HG03354 (cell line): ENCODE measurements around the gene BICDL1.
A peak's percentile ranks its signal among the peaks of the same experiment; 100 is the strongest.

Experiments
- ATAC-seq: cut with Tn5 transposase; IDR thresholded peaks from one replicate; pipeline ENCODE4 v1.9.1; 2021; ENCODE audit warnings: mild to moderate bottlenecking; ENCODE audit not compliant: unreplicated experiment, poor library complexity, severe bottlenecking

Gene BICDL1

DNA sequence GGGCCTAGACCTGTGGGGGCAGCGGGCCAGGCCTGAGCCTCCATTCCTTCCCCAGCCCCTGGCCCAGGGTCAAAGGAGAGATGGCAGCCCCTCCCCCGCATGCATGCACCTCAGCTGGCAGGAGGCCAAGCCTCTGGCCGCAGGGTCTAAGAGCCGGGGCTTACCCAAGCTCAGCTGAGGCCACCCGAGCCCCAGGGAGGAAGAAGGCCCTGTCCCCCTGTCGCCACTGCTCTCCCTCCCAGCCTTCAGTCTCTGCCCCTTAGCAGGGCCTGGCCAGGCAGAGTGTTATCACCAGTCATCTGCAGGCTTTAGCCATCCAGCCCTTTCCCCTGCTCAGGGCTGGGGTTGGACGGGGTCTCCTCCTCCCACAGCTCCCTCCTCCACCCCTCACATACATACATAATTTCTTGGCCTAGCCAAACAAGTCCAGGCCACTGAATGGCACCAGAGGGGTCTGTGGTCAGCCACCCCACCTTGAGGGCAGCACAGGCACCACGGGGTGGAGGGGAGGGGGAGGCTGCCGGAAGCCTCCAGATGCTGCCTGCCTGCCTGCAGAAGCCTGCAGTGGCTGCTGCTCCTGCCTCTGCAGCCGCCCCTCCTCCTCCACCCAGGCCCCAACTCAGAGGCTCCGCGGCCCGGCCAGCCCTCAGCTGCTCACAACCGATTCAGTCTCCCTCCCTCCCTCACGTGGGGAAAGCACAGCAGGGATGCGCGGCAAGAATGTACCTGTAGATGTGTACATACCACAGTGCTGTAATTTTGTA, 104.7 kb downstream of the BICDL1 start:
- ATAC-seq, result no peak

DNA sequence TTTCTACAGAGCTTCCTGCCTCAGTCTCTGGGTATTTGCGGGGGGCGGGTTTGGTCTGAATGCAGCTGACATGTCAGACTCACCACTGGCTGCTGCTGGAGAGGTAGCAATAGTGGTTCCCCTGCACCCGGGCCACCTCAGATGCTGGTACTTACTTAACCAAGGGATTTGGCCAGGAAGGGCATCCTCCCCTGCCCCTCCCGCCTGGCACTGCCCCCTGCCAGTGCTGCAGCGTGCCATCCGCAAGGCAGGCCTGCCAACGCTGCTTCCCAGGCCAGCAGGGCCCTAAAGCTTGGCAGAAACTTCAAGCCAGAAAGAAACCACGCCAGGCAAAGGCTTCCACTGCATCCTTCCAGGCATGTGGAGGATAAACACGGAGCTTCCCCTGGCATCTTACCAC, 105.4 kb downstream of the BICDL1 start:
- ATAC-seq, result no peak

- no peak for ATAC-seq
Measured at GRCh38 chr12:120095331-120095730, 106.3 kb downstream of the BICDL1 start.

GRCh38 chr12:120095736-120096135, 106.7 kb downstream of the BICDL1 start:
- ATAC-seq, result no peak

GRCh38 chr12:120096671-120097202, 107.7 kb downstream of the BICDL1 start:
- no peak for ATAC-seq

DNA sequence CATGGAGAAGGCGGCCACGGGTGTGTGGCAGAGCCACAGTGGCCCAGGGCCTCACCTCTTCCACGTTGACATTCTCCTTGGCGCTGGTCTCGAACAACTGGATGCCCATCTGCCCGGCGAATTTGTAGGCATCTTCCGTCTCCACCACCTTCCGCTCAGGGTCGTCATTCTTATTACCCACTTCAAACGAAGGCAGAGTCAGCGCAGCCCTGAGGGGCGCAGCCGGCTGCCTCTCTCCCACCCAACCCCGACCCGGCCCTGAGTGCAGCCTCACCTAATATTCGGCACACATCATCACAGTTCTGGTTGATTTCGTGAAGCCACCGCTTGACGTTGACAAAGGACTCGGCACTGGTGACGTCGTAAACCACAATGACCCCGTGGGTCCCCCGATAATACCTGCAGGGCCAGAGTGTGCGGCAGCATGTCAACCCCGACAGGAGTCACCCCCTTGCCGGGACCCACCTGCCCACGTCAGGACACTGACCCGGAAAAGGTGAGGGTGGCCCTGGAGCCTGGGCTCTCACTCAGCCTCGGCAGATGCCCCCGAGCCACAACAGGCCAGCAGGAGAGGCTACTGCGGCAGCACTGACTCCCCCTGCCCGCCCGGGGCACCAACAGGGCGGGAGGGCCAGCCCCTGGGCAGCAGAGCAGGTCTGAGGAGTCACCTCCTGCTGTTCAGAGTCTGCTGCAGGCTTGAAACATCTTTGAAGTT, 109.9 kb downstream of the BICDL1 start:
- ATAC-seq, result no peak

GRCh38 chr12:120099738-120100137, 110.7 kb downstream of the BICDL1 start:
- no peak for ATAC-seq

GRCh38 chr12:120100630-120101029, 111.6 kb downstream of the BICDL1 start:
- no peak for ATAC-seq

GRCh38 chr12:120101182-120101581, 112.1 kb downstream of the BICDL1 start:
- ATAC-seq, result no peak

DNA sequence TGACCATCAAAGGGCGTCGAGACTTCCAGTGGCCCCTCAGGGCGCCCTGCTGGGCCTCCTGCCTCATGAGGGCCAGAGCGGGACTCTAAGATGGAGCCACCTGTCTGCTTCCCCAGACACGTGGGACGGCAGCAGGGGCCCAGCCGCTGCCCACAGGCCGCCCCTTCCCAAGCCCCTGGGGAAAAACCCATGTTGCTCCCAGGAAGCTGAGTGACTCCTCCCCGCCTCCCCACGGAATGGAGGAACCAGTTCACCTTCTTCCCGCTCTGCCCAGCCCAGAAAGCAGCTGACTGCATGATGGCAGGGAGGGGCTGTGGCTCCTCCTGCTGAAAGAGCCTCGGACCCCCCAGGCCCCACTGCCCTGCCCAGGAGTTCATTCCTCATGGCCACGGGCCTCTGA, 112.6 kb downstream of the BICDL1 start:
- ATAC-seq, result no peak

DNA sequence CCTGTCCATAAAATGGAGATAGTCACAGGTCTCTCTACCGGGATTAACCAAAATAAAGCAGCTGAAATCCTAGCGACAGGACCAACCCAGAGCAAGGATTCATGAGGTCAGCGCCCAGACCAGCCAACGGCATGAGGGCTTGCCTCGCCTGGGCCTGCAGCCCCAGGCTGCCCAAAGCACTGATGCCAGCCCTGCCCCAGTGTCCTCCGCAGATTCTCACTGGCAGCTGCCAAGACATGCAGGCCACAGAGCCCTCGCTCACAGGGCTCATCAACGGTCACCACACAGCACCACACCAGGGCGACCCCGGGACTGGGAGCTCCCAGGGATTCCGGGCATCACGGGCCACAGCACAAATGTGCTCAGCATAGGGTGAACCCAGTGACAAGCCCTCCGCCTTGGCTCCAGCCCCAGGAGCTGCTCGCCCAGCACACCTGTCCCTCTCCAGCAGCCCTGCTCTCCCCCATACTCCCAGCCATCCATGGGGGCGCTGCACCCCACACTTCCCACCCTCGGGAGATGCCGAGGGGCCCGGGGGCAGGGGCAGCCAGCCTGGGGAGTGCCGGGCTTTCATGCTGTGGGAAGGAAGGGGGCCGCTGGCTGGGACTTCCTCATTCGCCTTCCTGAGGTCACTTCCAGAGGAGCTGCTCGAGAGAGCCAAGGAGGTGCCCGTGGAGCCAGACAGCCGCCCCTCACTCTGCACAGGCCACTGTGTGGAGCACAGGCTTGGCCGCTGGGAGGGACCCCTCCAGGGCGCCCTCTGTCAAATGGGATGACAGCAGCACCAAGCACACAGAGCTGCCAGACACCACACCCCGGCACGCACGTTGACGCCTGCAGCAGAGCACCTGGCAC, 113.4 kb downstream of the BICDL1 start:
- no peak for ATAC-seq

DNA sequence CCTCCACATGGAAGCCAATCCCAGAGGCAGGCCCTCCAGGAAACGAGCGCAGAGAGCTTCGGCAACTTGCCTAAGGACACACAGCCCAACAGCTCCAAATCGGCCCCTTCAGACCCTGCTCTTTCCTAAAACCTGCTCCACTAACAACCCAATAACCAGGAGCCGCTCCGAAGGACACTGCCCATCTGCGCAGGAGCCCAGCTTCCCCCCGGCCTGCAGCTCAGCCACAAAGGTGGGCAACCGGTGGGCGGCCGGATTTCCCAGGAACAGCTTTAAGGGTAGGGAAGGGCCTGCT, 114.0 kb downstream of the BICDL1 start:
- no peak for ATAC-seq

GRCh38 chr12:120103371-120103770, 114.3 kb downstream of the BICDL1 start:
- no peak for ATAC-seq

GRCh38 chr12:120106151-120106550, 117.1 kb downstream of the BICDL1 start:
- no peak for ATAC-seq

DNA sequence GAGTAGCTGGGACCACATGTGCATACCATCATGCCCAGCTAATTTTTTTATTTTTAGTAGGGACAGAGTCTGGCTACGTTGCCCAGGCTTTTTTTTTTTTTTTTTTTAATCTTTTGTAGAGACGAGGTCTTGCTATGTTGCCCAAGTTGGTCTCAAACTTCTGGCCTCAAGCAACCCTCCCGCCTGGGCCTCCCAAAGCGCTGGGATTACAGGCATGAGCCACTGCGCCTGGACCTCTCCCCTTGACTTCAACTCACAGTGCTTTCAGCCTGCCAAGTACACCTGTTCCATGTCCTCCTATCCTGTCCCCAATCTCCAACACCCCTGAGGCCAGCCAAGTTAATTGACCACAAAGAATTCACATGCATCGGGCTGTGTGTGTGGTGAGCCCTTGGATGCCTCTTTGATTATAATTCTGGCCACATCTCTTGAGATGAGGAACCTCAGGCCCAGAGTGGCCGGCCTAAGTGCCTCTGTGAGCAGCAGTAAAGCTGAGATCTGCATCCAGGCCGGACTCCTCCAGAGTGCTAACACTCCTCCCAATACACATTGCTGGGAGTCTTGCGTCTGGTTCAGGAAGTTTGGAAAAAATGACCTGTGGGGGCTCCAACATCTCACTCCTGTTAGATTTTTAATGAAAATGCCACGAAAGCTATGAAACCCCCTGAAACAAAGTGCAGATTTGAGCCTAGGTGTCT, 120.7 kb downstream of the BICDL1 start:
- no peak for ATAC-seq

GRCh38 chr12:120110550-120111501, 121.8 kb downstream of the BICDL1 start:
- ATAC-seq, result peak; percentile 70

DNA sequence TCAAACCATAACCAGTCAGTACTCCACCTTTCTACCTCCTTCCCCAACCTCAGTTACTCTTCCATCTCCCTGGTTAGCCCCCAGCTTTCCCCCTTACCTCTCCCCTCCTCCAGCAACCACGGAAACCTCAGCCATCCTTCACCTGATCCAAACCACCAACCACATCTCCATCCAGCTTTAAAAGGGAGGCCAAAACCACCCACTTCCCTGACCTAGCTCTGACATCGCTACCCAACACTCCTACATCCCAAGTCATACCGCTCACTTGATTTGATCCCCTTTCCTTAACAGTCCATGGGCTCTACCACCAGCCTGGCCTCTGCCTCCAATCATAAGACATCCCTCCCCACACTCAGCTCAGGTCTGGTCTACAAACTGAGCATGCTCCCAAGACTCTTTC, 126.0 kb downstream of the BICDL1 start:
- ATAC-seq, result no peak

- ATAC-seq, result peak; percentile 7
Measured at GRCh38 chr12:120115692-120116440, 126.8 kb downstream of the BICDL1 start.
